Measurements from ENCODE around the gene TAF6L. TPM values are rescaled to one million over a fixed set of nuclear protein-coding genes. Genes with fewer than 3 reads are reported as not detected.

The TAF6L gene
- total and polyA plus RNA-seq, 9 of the 15 experiments (the other 6 are each of a cell fraction or from before 2014, with no cell fraction given), result 0.04 to 45.5 (median 20.8) TPM

GRCh38 chr11:62727165-62727871 lies 43.9 kb upstream of the TAF6L start, which contains the start of gene HNRNPUL2 (continued):
- TF ChIP-seq POLR2H (tag; IDR thresholded peaks at IDR 0.05; ENCODE audit: low read depth) (peak; percentile 91), CTCFL (IDR thresholded peaks at IDR 0.05; ENCODE audit: borderline replicate concordance, insufficient read depth, low read depth, low read length, poor library complexity, severe bottlenecking) (no peak), PRMT5 (CRISPR knock-in tag; IDR thresholded peaks at IDR 0.05) (no peak), PML (IDR thresholded peaks at IDR 0.05; ENCODE audit: low read length) (peak; percentile 80; the same call in 1 of the 2 replicates), PPARD (CRISPR knock-in tag; IDR thresholded peaks at IDR 0.05) (no peak), ZNF3 (CRISPR knock-in tag; IDR thresholded peaks at IDR 0.05) (no peak), RBBP5 (IDR thresholded peaks at IDR 0.05; ENCODE audit: borderline replicate concordance, insufficient read depth, low read length, poor library complexity, severe bottlenecking) (peak; percentile 80), TCFL5 (CRISPR knock-in tag; conservative IDR thresholded peaks at IDR 0.05) (no peak), ZNF239 (CRISPR knock-in tag; IDR thresholded peaks at IDR 0.05) (peak; percentile 11; the same call in 1 of the 2 replicates), CHD7 (IDR thresholded peaks at IDR 0.05; ENCODE audit: low read depth, low read length) (no peak), HNRNPL (IDR thresholded peaks at IDR 0.05; ENCODE audit: low read depth, low read length) (no peak), GATAD2A (IDR thresholded peaks at IDR 0.05) (no peak), POLR2B (IDR thresholded peaks at IDR 0.05; ENCODE audit: low read depth, partially characterized antibody) (peak; percentile 89), FIP1L1 (IDR thresholded peaks at IDR 0.05; ENCODE audit: low read depth, low read length, poor library complexity, severe bottlenecking) (peak; percentile 77), DIDO1 (tag; IDR thresholded peaks at IDR 0.05; ENCODE audit: low read depth) (no peak)
